ENCODE results near the gene UGT1A6.
"Not testable (repeated sequence)": the region's sequence is repeated elsewhere in the genome, so short reads cannot be mapped to it uniquely, and the experiment has no call there.

Gene UGT1A6

DNA sequence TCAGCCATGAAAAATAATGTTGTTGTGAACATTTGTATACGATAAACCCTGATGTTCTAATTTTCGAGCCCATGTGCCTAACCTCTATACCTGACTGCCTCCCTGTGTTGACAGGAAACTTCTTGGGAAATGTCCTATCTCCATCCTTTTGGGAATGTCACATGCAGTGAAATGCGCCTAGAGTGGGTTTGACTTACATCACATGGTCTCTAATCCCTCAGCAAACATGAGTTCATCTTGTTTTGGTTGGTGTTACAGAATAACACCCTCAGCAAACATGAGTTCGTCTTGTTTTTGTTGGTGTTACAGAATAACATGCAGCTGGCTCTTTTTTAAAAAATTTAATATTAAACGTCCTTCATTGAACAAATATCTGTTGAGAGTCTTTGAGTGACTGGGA is 4.3 kb upstream of the UGT1A6 start:
- no peak for DNase-seq

- no peak for DNase-seq
These were observed 3.7 kb upstream of the UGT1A6 start for GRCh38 chr2:233689031-233689430.

DNA sequence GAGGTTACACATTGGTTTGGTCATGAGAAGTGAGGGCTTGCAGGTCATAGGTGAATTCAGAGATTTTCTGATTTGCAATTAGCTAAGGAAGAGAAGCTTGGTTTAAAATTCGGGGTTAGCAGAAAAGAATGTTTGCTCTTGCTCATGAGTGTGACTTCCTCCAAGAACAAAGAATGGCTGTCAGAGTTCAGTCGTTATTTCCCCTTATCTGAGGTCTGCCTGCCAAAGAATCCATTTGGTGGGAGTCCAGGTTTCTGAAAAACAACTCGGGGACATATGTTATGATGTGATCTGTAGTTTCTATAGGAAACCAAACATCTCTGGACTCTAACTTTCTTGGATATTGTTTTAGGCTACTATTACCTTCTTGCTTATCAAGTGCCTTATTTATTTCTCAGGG is 3.2 kb upstream of the UGT1A6 start:
- no peak for DNase-seq

- no peak for DNase-seq
These were observed 2.2 kb upstream of the UGT1A6 start for GRCh38 chr2:233690444-233690843.

DNA sequence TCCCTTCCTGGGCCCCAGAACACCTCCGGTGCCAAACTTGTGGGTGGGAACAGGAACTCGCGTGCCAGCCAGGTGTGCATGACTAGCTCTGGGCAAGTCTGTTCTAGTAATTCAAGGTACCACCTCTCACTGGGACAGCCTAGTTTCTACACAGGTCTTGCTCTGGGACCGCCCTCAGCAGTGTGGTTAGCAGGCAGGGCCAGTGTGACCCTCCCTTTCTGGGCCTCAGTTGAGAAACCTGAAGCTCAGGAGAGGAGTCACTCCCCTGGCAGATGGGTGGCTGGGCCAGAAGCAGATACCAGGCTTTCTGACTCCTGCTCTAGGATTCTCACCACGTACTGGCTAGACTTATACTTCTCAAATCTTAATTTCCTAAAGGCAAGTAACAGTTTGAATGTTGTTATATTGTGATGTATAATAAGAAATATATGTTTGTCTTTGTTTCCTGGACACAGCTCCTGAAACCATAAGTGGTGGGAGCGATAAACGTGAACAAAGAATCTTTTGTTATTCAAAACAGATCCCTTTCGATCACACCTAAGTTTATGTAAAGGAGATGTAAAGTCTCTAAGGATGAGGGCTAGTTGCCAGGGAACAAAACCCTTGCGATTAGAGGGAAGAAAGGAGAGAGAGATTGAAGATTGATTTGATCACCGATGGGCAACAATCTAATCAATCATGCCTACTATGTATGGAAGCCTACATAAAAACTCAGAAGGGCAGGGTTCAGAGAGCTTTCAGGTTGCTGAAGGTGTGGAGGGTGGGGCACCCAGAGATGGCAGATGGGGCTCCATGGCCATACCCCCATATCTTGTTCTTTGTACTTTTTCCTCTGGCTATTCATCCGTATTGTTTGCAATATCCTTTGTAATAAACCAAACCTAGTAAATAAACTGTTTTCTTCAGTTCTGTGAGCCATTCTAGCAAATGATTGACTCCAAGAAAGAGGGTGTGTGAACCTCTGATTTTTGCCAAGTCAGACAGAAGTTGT is 952 bp upstream of the UGT1A6 start:
- DNase-seq = no peak

GRCh38 chr2:233693963-233694362 is 1.3 kb downstream of the UGT1A6 start:
- no peak for DNase-seq

DNA sequence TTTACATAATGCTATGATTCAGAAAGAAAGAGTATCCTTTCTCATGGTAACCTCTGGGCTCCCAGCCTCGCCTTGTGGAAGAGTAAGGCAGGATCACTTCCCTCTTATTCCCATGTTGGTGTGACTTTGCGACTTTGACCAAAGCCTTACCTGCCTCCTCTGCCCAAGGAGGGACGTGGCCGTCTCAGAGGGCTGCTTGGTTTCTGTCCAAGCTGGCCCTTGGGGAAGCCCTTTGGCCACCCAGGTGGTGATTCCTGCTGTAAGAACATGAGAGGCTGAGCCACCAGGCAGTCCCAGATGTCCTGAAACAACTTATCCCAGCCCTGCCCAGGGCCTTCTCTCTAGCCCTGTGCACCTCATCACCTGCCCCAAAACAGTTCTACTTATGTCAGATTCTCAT is 6.0 kb downstream of the UGT1A6 start:
- DNase-seq = no peak

GRCh38 chr2:233699424-233700027 is 6.8 kb downstream of the UGT1A6 start:
- DNase-seq = no peak

DNA sequence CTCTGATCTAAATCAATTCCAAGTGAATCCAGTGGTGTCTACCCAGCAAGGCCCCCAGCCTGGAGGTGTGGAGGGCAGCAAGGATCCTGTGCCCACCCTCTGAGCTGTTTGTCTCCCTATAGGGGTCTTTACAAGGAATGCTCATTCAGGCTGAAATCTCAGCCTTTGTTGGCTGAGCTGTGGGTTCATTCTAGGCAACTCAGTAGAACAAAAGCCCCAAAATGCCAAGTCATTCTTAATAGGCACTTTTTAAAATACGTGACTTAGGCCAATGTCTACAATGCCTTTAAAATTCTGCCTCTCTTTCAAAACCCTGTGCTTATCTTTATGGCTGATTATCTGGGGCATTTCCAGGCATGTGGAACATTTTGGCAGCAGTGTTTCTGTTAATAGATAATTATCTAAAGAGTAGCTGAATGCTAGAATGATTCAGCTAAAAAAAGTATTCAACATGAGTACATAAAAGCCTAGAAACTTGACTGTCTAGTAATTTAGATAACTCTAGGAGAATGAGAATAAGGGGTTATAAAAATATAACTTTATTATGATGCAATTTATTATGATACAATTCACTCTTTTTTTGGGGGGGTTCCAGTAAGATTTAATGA is 7.4 kb downstream of the UGT1A6 start:
- no peak for DNase-seq

DNA sequence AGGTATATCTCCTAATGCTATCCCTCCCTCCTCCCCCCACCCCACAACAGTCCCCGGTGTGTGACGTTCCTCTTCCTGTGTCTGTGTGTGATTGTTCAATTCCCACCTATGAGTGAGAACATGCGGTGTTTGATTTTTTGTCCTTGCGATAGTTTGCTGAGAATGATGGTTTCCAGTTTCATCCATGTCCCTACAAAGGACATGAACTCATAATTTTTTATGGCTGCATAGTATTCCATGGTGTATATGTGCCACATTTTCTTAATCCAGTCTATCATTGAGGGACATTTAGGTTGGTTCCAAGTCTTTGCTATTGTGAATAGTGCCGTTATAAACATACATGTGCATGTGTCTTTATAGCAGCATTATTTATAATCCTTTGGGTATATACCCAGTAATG is 8.2 kb downstream of the UGT1A6 start:
- DNase-seq = not testable (repeated sequence)

DNA sequence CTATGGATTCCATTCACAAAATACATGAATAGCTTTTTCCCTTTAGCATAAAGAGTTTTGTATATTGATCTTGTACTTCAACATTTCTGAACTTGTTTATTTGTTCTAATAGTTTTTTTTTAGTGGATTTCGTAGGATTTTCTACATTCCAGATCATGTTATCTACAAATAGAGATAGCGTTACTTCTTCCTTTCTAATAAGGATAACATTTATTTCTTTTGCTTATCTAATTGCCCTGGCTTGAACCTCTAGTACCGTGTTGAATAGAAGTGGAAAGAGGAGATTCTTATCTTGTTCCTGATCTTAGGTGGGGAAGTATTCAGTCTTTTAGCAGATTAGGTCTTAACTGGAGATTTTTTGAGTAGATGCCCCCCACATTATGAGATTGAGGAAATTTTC is 9.5 kb downstream of the UGT1A6 start:
- no peak for DNase-seq

- no peak for DNase-seq
These were observed 13.3 kb downstream of the UGT1A6 start for GRCh38 chr2:233705911-233706506.

DNA sequence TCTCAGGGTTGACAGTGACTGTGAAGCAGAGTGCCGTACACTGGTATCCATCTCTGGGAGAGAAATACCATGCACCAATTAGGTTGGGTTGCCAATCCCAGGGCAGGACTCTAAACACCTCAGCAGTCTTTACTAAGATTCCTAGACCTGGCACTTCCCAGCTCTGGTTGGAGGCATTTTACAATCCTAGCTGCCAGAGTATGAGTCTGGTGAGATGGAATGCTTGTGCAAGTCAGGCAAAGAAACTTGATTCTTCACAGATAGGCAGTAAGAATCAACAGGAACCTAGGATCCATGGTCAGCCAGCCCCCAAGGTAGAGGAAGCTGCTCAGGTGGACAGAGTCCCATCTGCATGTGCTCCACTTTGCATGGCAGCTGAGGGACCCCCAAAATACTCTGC is 14.0 kb downstream of the UGT1A6 start:
- no peak for DNase-seq

- DNase-seq = no peak
These were observed 15.4 kb downstream of the UGT1A6 start for GRCh38 chr2:233707940-233708644.

DNA sequence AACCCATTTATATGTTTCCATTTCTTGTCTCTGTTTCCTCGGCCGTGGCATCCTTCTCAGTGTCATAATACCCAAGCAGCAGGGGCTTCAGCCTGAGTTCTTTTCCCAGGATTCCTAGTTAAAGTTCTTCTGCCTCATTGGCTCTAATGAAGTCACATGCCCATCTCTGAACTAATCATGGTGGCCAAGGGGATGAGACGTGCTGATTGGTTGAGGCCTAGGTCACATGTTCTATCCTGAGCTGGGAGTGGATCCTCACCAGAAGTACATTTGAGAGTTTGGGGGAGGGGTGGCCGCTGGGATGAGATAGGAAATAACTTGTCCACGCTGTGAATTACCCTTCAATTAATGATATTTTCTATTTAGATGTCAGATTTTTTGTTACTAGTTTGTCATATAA is 16.3 kb downstream of the UGT1A6 start:
- no peak for DNase-seq

GRCh38 chr2:233711312-233712008 is 18.8 kb downstream of the UGT1A6 start:
- peak; percentile 58 to 60 for DNase-seq

GRCh38 chr2:233712611-233713261 is 20.0 kb downstream of the UGT1A6 start, which contains the start of gene UGT1A5:
Gene UGT1A5 (plus strand): TSS chr2:233712907. CDS start chr2:233712992, 85 bp downstream.
- no peak for DNase-seq

DNA sequence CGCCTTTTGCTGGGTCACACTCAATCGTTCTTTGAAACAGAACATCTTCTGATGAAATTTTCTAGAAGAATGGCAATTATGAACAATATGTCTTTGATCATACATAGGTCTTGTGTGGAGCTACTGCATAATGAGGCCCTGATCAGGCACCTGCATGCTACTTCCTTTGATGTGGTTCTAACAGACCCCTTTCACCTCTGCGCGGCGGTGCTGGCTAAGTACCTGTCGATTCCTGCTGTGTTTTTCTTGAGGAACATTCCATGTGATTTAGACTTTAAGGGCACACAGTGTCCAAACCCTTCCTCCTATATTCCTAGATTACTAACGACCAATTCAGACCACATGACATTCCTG is 20.5 kb downstream of the UGT1A6 start:
- DNase-seq = no peak

- no peak for DNase-seq
These were observed 21.4 kb downstream of the UGT1A6 start for GRCh38 chr2:233714121-233714520.

- DNase-seq = no peak
These were observed 25.9 kb downstream of the UGT1A6 start, which contains the start of gene UGT1A4 for GRCh38 chr2:233718552-233718951. Gene UGT1A4 (plus strand): TSS chr2:233718736. CDS start chr2:233718821, 85 bp downstream.

- DNase-seq = no peak
These were observed 36.1 kb downstream of the UGT1A6 start, which contains the start of gene UGT1A3 for GRCh38 chr2:233728723-233729301. Gene UGT1A3 (plus strand): TSS chr2:233729042. CDS start chr2:233729127, 85 bp downstream.

Data from activated CD4-positive, alpha-beta T cell treated with anti-CD3 and anti-CD28 coated beads, Interleukin-2, amount 50 U/mL, for 4 hours (primary cell).